Measurements from ENCODE around the gene PDK4.
A peak's percentile ranks its signal among the peaks of the same experiment; 100 is the strongest.
"Not testable (repeated sequence)": the region's sequence is repeated elsewhere in the genome, so short reads cannot be mapped to it uniquely, and the experiment has no call there.

PDK4 gene

DNA sequence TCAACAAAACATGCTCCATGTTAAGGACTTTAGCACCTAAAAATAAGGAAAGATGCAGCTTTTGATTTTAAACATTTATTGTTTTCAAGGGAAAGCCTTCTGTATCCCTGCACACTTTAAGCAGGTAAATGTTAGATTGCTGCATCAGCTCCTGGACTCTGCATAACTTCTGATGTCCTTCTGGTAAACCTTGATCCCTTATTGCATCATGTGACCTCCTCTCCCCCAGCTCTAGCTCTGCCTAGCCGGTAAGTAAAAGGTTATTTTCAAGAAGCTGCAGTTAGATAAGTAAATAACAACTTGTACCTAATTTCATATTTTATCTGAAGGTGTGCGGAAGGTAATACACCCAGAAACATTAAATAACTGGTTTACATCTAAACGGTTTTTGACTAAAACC is 37.5 kb downstream of the PDK4 start:
- no peak for DNase-seq

GRCh38 chr7:95556777-95557176 is 39.5 kb downstream of the PDK4 start:
- no peak for DNase-seq

GRCh38 chr7:95553939-95554338 is 42.4 kb downstream of the PDK4 start:
- DNase-seq, result no peak

DNA sequence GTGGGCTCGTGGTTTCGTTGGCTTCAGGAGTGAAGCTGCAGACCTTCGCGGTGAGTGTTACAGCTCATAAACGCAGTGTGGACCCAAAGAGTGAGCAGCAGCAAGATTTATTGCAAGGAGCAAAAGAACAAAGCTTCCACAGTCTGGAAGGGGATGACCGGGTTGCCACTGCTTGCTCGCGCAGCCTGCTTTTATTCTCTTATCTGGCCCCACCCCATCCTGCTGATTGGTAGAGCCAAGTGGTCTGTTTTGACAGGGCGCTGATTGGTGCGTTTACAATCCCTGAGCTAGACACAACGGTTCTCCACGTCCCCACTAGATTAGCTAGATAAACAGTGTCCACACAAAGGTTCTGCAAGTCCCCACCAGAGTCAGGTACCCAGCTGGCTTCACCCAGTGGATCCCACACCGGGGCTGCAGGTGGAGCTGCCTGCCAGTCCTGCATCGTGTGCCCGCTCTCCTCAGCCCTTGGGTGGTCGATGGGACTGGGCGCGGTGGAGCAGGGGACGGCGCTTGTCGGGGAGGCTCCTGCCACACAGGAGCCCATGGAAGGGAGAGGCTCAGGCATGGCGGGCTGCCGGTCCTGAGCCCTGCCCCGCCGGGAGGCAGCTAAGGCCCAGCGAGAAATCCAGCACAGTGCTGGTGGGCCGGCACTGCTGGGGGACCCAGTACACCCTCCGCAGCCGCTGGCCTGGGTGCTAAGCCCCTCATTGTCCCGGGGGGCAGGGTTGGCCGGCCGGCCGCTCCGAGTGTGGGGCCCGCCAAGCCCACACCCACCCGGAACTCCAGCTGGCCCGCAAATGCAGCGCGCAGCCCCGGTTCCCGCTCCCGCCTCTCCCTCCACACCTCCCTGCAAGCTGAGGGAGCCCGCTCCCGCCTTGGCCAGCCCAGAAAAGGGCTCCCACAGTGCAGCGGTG is 44.0 kb downstream of the PDK4 start:
- not testable (repeated sequence) for DNase-seq

- DNase-seq, result no peak
Measured at GRCh38 chr7:95550546-95550945, 45.8 kb downstream of the PDK4 start.

DNA sequence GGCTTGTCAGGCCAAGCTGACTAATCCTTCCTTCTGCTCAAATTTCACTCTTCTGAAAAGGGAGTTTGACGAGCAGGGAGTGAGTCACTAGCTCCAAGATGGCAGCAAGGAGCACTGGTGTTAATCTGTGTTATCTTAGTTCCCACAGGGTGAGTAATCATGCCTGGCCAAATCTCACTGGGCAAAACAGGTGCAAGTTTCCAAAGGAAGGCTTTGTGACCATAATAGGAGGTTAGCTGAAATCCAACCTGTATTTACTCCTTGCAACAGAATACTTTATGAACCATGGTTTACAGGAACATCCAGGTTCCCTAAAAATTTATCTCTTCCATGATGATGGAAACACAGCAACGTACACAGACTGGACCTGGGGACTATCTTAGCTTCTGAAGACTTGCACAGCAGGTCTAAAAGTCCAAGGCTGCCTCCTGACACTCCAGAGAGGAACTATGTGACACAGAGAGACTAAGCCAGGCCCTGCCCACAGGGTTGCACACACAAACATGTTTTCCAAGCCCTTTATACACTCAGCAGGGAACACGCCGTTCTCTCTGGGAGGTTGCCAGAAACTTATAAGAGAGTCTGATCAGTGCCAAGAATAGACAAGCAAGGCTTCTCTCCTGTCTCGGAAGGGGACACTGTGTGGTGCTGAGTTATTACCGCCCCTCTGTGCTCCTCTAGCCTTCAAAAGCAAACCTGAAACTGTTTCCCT is 46.3 kb downstream of the PDK4 start:
- DNase-seq, result no peak

- DNase-seq, result no peak
Measured at GRCh38 chr7:95547361-95548348, 48.7 kb downstream of the PDK4 start.

DNA sequence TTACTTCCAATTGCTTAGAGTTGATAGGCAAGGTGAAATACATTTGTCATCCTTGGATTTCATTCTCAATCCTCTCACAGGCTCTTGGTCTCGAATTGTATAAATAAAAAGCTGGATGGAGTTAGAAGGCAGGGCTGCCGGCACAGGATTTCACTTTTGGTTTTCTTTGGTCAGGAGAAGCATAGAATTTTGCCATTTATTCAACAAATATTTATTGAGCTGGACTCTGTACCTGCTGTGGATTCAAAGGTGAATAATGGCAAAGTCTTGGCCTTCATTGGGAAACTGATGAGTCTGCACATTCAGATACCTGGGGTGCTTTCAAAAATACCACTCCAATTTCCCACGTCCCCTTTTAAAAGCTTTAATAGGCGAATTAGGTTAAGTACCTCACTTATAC is 49.7 kb downstream of the PDK4 start:
- no peak for DNase-seq

- no peak for DNase-seq
Measured at GRCh38 chr7:95545673-95546072, 50.6 kb downstream of the PDK4 start.

- no peak for DNase-seq
Measured at GRCh38 chr7:95545007-95545615, 51.2 kb downstream of the PDK4 start.

DNA sequence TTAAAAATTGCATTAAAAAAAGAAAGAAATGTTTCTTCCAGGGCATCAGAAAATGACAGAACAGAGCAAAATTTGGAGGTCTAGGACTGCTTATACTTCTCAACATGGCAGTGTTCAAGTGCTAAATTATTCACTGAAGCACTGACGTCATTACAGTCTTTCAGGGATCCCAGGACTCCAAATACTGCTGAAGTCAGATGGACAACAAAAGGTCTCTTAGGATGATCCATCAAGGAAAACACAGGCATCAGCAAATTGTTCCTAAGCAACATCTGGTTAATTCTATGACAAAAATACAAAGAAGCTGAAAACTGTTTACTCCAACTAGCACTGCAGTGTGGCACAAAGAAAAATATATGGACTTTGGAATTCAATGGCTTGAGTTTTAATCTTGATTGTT is 52.1 kb downstream of the PDK4 start:
- no peak for DNase-seq

DNA sequence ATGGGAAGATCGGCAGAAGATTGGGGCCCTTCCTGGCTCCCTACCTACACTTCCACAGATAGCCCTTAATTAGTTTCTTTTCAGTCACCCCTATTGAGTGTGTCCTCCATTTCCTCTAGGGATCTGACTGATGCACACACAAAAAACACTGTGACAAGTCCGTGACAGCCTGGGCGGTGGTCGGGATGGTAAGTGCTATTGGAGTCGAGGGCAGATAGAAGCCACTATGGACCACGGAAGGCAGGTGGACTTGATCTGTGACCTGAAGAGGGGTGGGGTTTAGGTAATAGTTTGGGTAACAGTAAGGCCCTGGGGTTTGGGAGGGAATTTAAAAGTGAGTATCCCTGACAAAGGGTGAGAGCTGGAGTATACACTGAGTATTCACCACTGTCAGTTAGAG is 53.0 kb downstream of the PDK4 start:
- no peak for DNase-seq

- no peak for DNase-seq
Measured at GRCh38 chr7:95540366-95540765, 56.0 kb downstream of the PDK4 start.

- no peak for DNase-seq
Measured at GRCh38 chr7:95539426-95539825, 56.9 kb downstream of the PDK4 start.

GRCh38 chr7:95537468-95537867 is 58.8 kb downstream of the PDK4 start:
- DNase-seq, result no peak

- no peak for DNase-seq
Measured at GRCh38 chr7:95536656-95537311, 59.5 kb downstream of the PDK4 start.

DNA sequence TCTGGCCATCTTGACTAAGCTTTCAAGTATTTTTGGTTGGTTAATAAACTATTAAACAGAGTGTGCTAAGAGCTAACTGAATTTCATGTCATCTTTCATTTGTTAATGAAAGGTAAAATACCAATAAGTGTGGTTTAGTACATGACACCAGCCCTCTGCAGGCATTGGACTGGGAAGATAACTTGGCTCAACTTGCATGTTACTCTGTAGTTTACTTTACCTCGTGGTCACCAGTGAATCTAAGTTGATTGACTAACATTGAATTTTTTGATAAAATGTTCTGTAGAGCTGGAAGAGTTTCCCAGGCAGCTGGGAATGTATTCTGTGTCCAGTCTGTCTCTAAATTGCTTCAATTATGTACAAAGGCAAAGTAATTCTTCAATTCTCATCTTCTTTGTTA is 60.7 kb downstream of the PDK4 start:
- DNase-seq, result no peak

- DNase-seq, result peak; percentile 87
Measured at GRCh38 chr7:95534796-95535195, 61.5 kb downstream of the PDK4 start.

Measured in NCI-H524 treated with DMSO at 0.1 percent for 48 hours (cell line).